ENCODE data around the gene HMOX1.

- no peak for TF ChIP-seq CTCF (IDR thresholded peaks at IDR 0.05)
- no peak for TF ChIP-seq POLR2A (IDR thresholded peaks at IDR 0.05)
Observed at GRCh38 chr22:35400501-35400790, 19.6 kb downstream of the HMOX1 start.
